H9 (cell line): ENCODE results near the gene LPP. TPM values are rescaled to one million over a fixed set of nuclear protein-coding genes. Genes with fewer than 3 reads are reported as not detected.
"Not testable (repeated sequence)": the region's sequence is repeated elsewhere in the genome, so short reads cannot be mapped to it uniquely, and the experiment has no call there.

Source experiments
- DNase-seq: peaks from one replicate; pipeline ENCODE4 v3.0.0-alpha.2; 2017
- H2AFZ ChIP-seq: one replicate; pipeline ENCODE4 v1.6.1; 2013; ENCODE audit warnings: mild to moderate bottlenecking, low read length, control low read depth, moderate library complexity
- H2AK5ac ChIP-seq: 2 replicates; pipeline ENCODE4 v1.6.1; 2013; ENCODE audit warnings: low read length, control low read depth, mixed read lengths; ENCODE audit not compliant: insufficient read length
- H2BK120ac ChIP-seq: one replicate; pipeline ENCODE4 v1.6.1; 2013; ENCODE audit warnings: low read depth, mild to moderate bottlenecking, low read length, control low read depth, inconsistent platforms; ENCODE audit not compliant: poor library complexity, severe bottlenecking
- H2BK12ac ChIP-seq: 2 replicates; pipeline ENCODE4 v1.6.1; 2013; ENCODE audit warnings: low read length, control low read depth, mixed read lengths, low read depth; ENCODE audit not compliant: insufficient read length
- H2BK15ac ChIP-seq: 2 replicates; pipeline ENCODE4 v1.6.1; 2013; ENCODE audit warnings: low read depth, low read length, control low read depth
- H2BK20ac ChIP-seq: one replicate; pipeline ENCODE4 v1.6.1; 2013; ENCODE audit warnings: low read depth, mild to moderate bottlenecking, low read length, control low read depth, inconsistent platforms; ENCODE audit not compliant: poor library complexity, severe bottlenecking
- H2BK5ac ChIP-seq: 2 replicates; pipeline ENCODE4 v1.6.1; 2013; ENCODE audit warnings: low read length, control low read depth, mixed read lengths; ENCODE audit not compliant: insufficient read length
- H3K14ac ChIP-seq: 2 replicates; pipeline ENCODE4 v1.6.1; 2013; ENCODE audit warnings: low read length, control low read depth; ENCODE audit not compliant: insufficient read depth
- H3K18ac ChIP-seq: 2 replicates; pipeline ENCODE4 v1.6.1; 2013; ENCODE audit warnings: low read depth, mild to moderate bottlenecking, mixed read lengths, low read length, control low read depth; ENCODE audit not compliant: insufficient read length
- H3K23ac ChIP-seq: 2 replicates; pipeline ENCODE4 v1.6.1; 2013; ENCODE audit warnings: low read length, control low read depth, mixed read lengths, low read depth; ENCODE audit not compliant: insufficient read length
- H3K23me2 ChIP-seq: 2 replicates; pipeline ENCODE4 v1.6.1; 2013; ENCODE audit warnings: low read depth, mild to moderate bottlenecking, mixed read lengths, low read length, control low read depth; ENCODE audit not compliant: insufficient read length, poor library complexity, severe bottlenecking
- H3K27ac ChIP-seq: 2 replicates; pipeline ENCODE4 v1.5.1; 2013; ENCODE audit warnings: low read length, control low read depth, mixed read lengths, low read depth; ENCODE audit not compliant: insufficient read length
- H3K27me3 ChIP-seq: 2 replicates; pipeline ENCODE4 v1.6.1; 2013; ENCODE audit warnings: low read length, control low read depth, inconsistent platforms; ENCODE audit not compliant: insufficient read depth
- H3K4ac ChIP-seq: 2 replicates; pipeline ENCODE4 v1.6.1; 2013; ENCODE audit warnings: low read depth, mild to moderate bottlenecking, control low read depth, inconsistent platforms, low read length, moderate library complexity
- H3K4me1 ChIP-seq: 2 replicates; pipeline ENCODE4 v1.6.1; 2013; ENCODE audit warnings: low read length, control low read depth, inconsistent platforms; ENCODE audit not compliant: insufficient read depth
- H3K4me2 ChIP-seq: 2 replicates; pipeline ENCODE4 v1.6.1; 2013; ENCODE audit warnings: low read length, control low read depth, mixed read lengths; ENCODE audit not compliant: insufficient read length, insufficient read depth
- H3K56ac ChIP-seq: 2 replicates; pipeline ENCODE4 v1.6.1; 2013; ENCODE audit warnings: low read depth, mild to moderate bottlenecking, mixed read lengths, low read length, control low read depth; ENCODE audit not compliant: insufficient read length
- H3K79me1 ChIP-seq: 2 replicates; pipeline ENCODE4 v1.6.1; 2013; ENCODE audit warnings: low read depth, mild to moderate bottlenecking, moderate library complexity, low read length, control low read depth, inconsistent platforms; ENCODE audit not compliant: insufficient read depth, poor library complexity, severe bottlenecking
- H3K79me2 ChIP-seq: 2 replicates; pipeline ENCODE4 v1.6.1; 2013; ENCODE audit warnings: low read length, control low read depth, inconsistent platforms; ENCODE audit not compliant: insufficient read depth
- H3K9ac ChIP-seq: 2 replicates; pipeline ENCODE4 v1.6.1; 2013; ENCODE audit warnings: low read length, control low read depth, mixed read lengths; ENCODE audit not compliant: insufficient read length; ENCODE audit errors: extremely low read depth
- H3K9me3 ChIP-seq: one replicate; pipeline ENCODE4 v1.6.1; 2013; ENCODE audit warnings: low read depth, low read length, inconsistent platforms; ENCODE audit not compliant: control insufficient read depth
- H3T11ph ChIP-seq: one replicate; pipeline ENCODE4 v1.6.1; 2013; ENCODE audit warnings: mild to moderate bottlenecking, low read length, control low read depth, inconsistent platforms
- H4K20me1 ChIP-seq: one replicate; pipeline ENCODE4 v1.6.1; 2013; ENCODE audit not compliant: control insufficient read depth, insufficient read length, insufficient read depth
- H4K5ac ChIP-seq: 2 replicates; pipeline ENCODE4 v1.6.1; 2013; ENCODE audit warnings: low read depth, mild to moderate bottlenecking, mixed read lengths, low read length, control low read depth; ENCODE audit not compliant: insufficient read length
- H4K8ac ChIP-seq: replicated peaks from 2 replicates; pipeline ENCODE4 v1.6.1; 2013; ENCODE audit warnings: low read length, control low read depth, mixed read lengths, low read depth; ENCODE audit not compliant: insufficient read length
- H4K91ac ChIP-seq: 2 replicates; pipeline ENCODE4 v1.6.1; 2013; ENCODE audit warnings: low read depth, mild to moderate bottlenecking, moderate library complexity, mixed read lengths, low read length, control low read depth; ENCODE audit not compliant: insufficient read length
- H3K27ac Mint-ChIP-seq, 3 experiments: 2 replicates in 2 of 3; 3 replicates in 1 of 3; pipeline ENCODE4 v1.8.0; 2020 to 2021; ENCODE audit warnings: mixed read lengths in 3 of 3, mild to moderate bottlenecking in 1 of 3, moderate library complexity in 1 of 3
- H3K27me3 Mint-ChIP-seq: 2 replicates; pipeline ENCODE4 v1.8.0; 2021; ENCODE audit warnings: low read depth, mild to moderate bottlenecking, moderate library complexity, mixed read lengths
- H3K36me3 Mint-ChIP-seq, 3 experiments: 2 replicates in 2 of 3; 3 replicates in 1 of 3; pipeline ENCODE4 v1.8.0; 2020 to 2021; ENCODE audit warnings: low read depth in 3 of 3, mixed read lengths in 3 of 3; ENCODE audit not compliant: insufficient read depth in 1 of 3
- H3K4me1 Mint-ChIP-seq, 2 experiments: 2 replicates each; pipeline ENCODE4 v1.8.0; 2020; ENCODE audit warnings: mixed read lengths in 2 of 2
- H3K4me3 Mint-ChIP-seq, 2 experiments: 2 replicates in 1 of 2; 3 replicates in 1 of 2; pipeline ENCODE4 v1.8.0; 2020 to 2021; ENCODE audit warnings: mild to moderate bottlenecking in 2 of 2, mixed read lengths in 2 of 2, moderate library complexity in 1 of 2
- H3K9me3 Mint-ChIP-seq, 2 experiments: 2 replicates in 1 of 2; 3 replicates in 1 of 2; pipeline ENCODE4 v1.8.0; 2020; ENCODE audit warnings: mild to moderate bottlenecking in 2 of 2, mixed read lengths in 2 of 2, moderate library complexity in 1 of 2
- CTCF ChIP-seq: fragments of 200-600 bp; sonication (generic); conservative IDR thresholded peaks from 3 replicates; pipeline ENCODE4 v1.8.0; 2021; ENCODE audit warnings: antibody characterized with exemption, mild to moderate bottlenecking
- WGBS: extraction: QIAGEN DNeasy Blood & Tissue Kit; methylation state at CpG from one replicate; pipeline ENCODE4 v1.1.7; 2013; ENCODE audit warnings: missing lambda C conversion rate, low lambda C conversion rate, mixed read lengths; ENCODE audit not compliant: insufficient read length; ENCODE audit errors: extremely low coverage; 5-methylcytosine and 5-hydroxymethylcytosine counted together
- total RNA-seq: library from RNA; stranded (reverse); gene quantifications from 2 replicates; pipeline ENCODE4 v1.2.1, GENCODE V29; 2021

LPP gene
- total RNA-seq, 1 experiment from 2014 or later = 64.6 TPM

GRCh38 chr3:188421836-188422540, 268.0 kb downstream of the LPP start:
- Histone ChIP-seq H2BK20ac (no peak overlapping the region), H3K79me2 (no peaks in the 10 kb centered on the region; the same call in 1 of the 2 replicates), H3K4me2 (no peak overlapping the region), H4K20me1 (no peaks in the 10 kb centered on the region), H3K23me2 (no peaks in the 10 kb centered on the region), H2BK5ac (no peak overlapping the region), H2BK12ac (no peak overlapping the region), H3K23ac (no peak overlapping the region), H2BK15ac (no peak overlapping the region), H3K4ac (no peak overlapping the region), H3K14ac (no peak overlapping the region), H4K5ac (no peak overlapping the region), H3K27me3 (no peaks in the 10 kb centered on the region), H2AFZ (no peak overlapping the region), H3K18ac (no peak overlapping the region), H2BK120ac (no peak overlapping the region), H4K8ac (no peak overlapping the region), H3K9ac (no peak overlapping the region), H3K4me1 (no peaks in the 10 kb centered on the region), H2AK5ac (no peak overlapping the region), H3K9me3 (no peaks in the 10 kb centered on the region), H3K27ac (no peak overlapping the region), H3K56ac (no peak overlapping the region), H3K79me1 (no peaks in the 10 kb centered on the region), H3T11ph (no peak overlapping the region), H4K91ac (no peak overlapping the region)
- WGBS = no CpG with 5 or more reads among the region's 6 CpGs
- no peaks in the 10 kb centered on the region for H3K27me3 Mint-ChIP-seq
- H3K4me1 Mint-ChIP-seq = no peaks in the 10 kb centered on the region; a peak in 1 of 4 replicates
- peaks cover 4 to 29% (median 15%) of the 10 kb centered on the region in 3 experiments for H3K36me3 Mint-ChIP-seq
- peaks cover 5 to 18% of the 10 kb centered on the region in 2 experiments for H3K9me3 Mint-ChIP-seq
- no peak for TF ChIP-seq CTCF
- DNase-seq = no peak
- no peak overlapping the region for H3K27ac Mint-ChIP-seq
- H3K4me3 Mint-ChIP-seq = no peak overlapping the region

GRCh38 chr3:188427981-188428380, 274.0 kb downstream of the LPP start:
- not testable (repeated sequence) for H4K8ac ChIP-seq, H3K27me3 ChIP-seq, H3K56ac ChIP-seq, H3K9ac ChIP-seq, H3K23me2 ChIP-seq, H2BK20ac ChIP-seq, H4K5ac ChIP-seq, H4K91ac ChIP-seq, H2BK12ac ChIP-seq, H3K18ac ChIP-seq, H3K27me3 Mint-ChIP-seq, H3K4me3 Mint-ChIP-seq, H3K4ac ChIP-seq, H3K27ac ChIP-seq, H2BK15ac ChIP-seq, H3K9me3 ChIP-seq, H2AK5ac ChIP-seq, H3K79me1 ChIP-seq, DNase-seq, H3K4me1 Mint-ChIP-seq, H3K23ac ChIP-seq, H3K4me2 ChIP-seq, H3T11ph ChIP-seq, H2BK120ac ChIP-seq, H4K20me1 ChIP-seq, H3K79me2 ChIP-seq, H2AFZ ChIP-seq, H3K27ac Mint-ChIP-seq, H3K14ac ChIP-seq, H3K4me1 ChIP-seq, H2BK5ac ChIP-seq
- H3K9me3 Mint-ChIP-seq = peaks cover 8 to 23% of the 10 kb centered on the region in 2 experiments
- WGBS = no CpG with 5 or more reads among the region's 4 CpGs
- peaks cover 4 to 35% (median 15%) of the 10 kb centered on the region in 3 experiments; a peak in 6 of 7 replicates for H3K36me3 Mint-ChIP-seq
